Stimulated activated CD4-positive, alpha-beta T cell treated with anti-CD3 and anti-CD28 coated beads, Interleukin-1b, Interleukin-23, amount 100 ng/mL, for 48 hours (primary cell): ENCODE data around the gene MCFD2.
A peak's percentile ranks its signal among the peaks of the same experiment; 100 is the strongest.

Experiments
- DNase-seq: peaks from one replicate; pipeline ENCODE4 v3.0.0-alpha.2; 2020

Gene MCFD2

DNA sequence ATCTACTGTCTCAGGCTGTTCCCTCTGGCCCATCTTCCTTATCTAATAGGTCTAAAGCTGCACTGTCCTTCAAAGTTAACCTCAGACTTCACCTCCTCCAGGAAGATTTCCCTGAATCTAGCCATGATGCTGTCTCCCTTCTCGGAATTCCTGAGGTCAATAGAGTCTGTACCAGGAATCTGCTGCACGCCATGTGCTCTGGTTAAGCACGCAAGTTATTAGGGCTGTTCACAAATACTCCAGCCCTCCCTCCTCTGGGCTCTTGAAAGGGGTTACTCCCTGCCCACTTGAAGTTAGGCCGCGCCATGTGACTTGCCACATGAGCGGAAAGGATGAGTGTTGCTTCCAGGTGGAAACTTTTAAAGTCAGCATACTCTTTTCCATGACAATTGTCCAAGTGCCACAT lies 43.6 kb downstream of the MCFD2 start:
- DNase-seq = peak; percentile 9

DNA sequence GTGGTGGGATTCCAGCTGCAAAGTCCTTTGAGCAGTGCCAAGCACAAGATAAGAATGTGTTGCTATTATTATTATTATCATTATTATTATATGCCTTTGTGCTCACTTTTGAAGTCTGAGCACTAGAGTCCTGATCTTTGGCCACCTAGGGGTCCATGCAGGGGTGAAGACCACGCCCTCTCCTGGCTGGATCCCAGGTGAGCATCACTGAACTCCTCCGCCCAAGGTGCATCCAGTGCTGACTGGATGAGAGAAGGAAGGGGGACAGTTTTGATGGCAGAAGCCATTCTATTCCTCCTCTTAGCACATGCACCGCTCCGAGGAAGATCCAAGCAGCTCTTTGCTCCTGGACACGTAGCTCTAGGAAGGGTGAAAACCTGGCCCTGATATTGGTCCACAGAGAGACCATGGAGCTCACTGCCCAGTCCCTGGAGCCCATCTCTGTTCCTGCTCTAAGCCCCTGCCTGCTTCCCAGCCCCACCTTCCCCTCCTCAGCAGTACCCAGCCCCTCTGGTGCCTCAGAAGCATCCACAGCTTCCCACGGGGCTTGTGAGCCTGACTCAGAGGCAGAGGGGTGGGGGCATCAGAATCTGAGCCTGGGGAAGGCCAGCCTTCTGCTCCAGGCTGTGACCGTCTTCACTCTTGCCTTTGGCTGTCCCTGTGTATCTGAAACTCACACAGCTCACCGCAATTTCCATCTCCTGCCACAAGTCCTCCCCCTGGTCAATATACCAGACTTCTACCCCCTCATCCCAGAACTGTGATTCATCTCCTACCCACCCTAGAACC lies 45.4 kb downstream of the MCFD2 start:
- DNase-seq = no peak

GRCh38 chr2:46869621-46870020 lies 46.0 kb downstream of the MCFD2 start:
- DNase-seq = no peak

- DNase-seq = no peak
Measured at GRCh38 chr2:46866770-46867246, 48.8 kb downstream of the MCFD2 start.

DNA sequence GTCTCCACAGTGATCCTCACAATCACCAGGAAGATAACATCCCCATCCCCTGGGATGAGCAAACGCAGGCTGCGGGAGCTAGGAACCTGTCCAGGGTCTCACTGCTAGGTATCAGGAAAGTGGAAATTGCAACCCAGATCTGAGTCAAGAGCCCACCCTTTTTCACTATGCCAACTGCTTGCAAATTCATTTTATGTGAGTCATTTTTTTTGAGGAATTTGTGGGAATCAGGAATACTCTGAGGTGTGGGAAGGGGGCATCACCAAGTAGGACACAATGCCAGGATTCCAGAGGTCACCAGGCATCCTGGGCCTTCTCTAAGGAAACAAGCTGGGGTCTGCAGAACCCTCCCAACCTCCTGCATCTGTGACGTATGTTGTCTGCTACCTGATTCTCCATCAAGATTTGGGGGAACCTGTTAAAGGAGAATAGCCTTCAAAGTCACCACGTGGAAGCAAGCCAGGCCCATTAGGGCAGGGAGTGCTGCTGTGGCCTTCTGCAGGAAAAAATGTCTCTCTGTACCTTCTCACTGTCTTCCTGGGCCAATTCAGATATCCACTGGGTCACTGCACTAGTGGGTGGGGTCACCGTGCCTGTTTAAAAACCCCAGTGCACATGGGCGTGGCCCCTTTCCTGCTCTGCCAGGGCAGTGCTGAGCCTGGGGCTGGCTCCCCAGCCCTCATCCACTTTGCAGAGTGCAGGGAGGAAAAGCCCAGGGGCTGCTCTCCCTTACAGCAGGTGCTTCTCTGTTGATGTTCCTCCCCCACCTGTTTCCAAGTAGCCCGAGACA lies 50.2 kb downstream of the MCFD2 start:
- DNase-seq = no peak

- no peak for DNase-seq
Measured at GRCh38 chr2:46863882-46864281, 51.7 kb downstream of the MCFD2 start.

DNA sequence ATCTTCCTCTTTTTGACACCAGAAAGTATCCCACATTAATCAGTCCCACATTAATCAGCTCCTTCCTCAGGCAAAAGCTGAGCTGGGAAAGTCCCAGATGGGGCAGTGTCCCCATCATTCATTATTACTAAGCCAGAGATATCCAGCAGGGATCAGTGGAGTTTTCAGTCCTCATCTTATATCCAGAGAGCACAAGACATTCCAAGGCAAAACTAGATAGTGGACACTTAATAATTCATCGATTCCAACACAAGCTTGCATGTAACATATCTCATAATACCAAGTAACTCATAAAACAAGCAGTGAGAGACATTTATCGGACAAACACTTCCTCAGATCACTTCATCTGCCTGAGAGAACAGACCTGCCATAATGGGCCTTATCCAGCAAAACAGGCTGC lies 53.1 kb downstream of the MCFD2 start:
- DNase-seq = no peak

DNA sequence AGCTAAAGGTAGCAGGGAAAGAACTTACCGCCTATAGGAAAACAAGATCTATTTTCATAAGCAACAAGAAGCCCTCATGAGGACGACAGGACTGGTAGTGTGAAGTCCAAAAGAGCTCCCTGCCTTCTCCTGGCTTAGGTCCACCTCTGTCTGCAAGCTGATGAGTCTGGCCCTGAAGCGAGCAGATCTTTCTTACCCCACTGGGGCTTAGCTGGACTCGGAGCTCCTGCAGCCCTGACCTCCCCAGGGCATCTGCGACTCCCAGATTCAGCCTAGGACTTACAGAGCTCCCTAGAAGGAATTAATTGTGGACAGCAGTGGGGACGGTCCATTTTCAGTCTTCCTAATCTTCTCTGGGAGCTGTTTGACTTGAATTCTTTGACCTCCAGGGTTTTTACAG lies 53.7 kb downstream of the MCFD2 start:
- no peak for DNase-seq

- no peak for DNase-seq
Measured at GRCh38 chr2:46859482-46859881, 56.1 kb downstream of the MCFD2 start.

DNA sequence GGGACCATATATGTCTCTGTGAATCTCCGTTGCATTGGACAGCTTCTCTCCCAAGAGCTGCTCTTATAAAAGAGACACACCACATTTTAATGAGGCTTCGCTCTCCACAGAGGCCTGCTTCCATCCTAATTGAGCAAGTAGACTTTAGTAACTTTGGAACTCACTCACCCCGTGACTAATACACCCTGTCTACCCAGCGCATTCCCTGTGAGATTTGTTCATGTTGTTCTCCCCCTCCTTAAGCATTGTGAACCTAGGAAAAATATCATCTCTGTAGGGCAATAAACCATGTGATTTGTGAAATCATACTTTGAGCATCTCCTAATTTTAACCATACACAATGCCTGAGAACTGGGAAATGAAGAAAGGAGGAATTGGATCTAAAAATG lies 56.9 kb downstream of the MCFD2 start:
- no peak for DNase-seq

- DNase-seq = no peak
Measured at GRCh38 chr2:46857871-46858701, 57.5 kb downstream of the MCFD2 start.

DNA sequence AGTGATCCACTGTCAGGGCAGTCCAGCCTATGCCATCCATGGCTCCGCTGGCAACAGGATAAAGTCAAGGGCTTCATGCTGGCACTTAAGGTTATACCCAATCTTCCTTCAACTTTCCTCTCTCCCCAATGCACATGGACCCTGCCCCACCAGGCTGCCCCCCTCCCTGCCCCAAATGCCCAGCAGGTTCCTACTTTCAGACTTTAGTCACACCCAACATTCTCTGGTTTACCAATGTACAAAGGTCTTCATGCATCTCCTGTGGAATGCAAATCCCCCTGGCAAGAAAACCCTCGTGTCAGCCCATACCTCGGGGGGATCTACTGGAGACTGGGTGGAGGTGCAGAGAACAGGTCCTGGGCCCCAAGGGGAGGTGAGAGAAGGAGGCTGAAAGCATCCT lies 59.3 kb downstream of the MCFD2 start:
- no peak for DNase-seq

GRCh38 chr2:46855805-46856204 lies 59.8 kb downstream of the MCFD2 start:
- no peak for DNase-seq

DNA sequence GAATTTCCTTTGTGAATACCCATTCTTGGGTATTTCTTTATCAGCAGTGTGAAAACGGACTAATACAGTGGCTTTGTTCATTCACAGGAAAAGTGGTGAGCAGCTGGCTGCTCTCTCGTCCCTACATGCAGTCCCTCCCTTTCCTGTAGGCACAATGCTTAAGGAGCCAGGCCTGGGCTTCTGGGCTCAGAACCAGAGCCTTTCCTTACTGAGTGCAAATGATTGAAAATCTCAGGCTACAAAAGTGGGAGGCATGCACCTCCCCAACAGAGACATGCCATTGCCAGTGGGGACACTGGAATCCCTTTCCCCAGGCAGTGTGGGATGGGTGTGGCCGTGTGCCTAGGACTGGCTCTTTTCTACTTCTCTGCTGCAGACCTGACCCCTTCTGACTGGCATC lies 61.3 kb downstream of the MCFD2 start:
- DNase-seq = no peak

- DNase-seq = no peak
Measured at GRCh38 chr2:46852598-46852997, 63.0 kb downstream of the MCFD2 start.

- no peak for DNase-seq
Measured at GRCh38 chr2:46852124-46852523, 63.5 kb downstream of the MCFD2 start.
